HepG2 (cell line): ENCODE data around the gene ESYT2. TPM values are rescaled to one million over a fixed set of nuclear protein-coding genes. Genes with fewer than 3 reads are reported as not detected.

Experiments
- ATAC-seq: fragments of 200-7000 bp; cut with Tn5 transposase; 3 replicates; pipeline ENCODE4 v1.9.1; 2020; ENCODE audit warnings: mild to moderate bottlenecking, moderate library complexity
- BruUV-seq: library from RNA; stranded (reverse); fragments of 400-500 nt; replicated peaks from 2 replicates; lab custom pipeline; 2021; lab: Mats Ljungman, UMichigan
- CTCF ChIA-PET: fragments of 300-600 bp; formaldehyde crosslinking; extraction: SDS; loops from one replicate; lab custom pipeline; 2021; ENCODE audit warnings: low total read pairs, inconsistent platforms, low intra/inter-chr PET ratio; lab: Yijun Ruan, JAX
- POLR2A ChIA-PET: fragments of 350-600 bp; sonication (Branson Sonifier 250); formaldehyde crosslinking; loops from one replicate; lab custom pipeline; 2020; ENCODE audit warnings: antibody characterized with exemption, inconsistent platforms; lab: Yijun Ruan, JAX
- DNase-seq: peaks from one replicate; pipeline ENCODE4 v3.0.0-alpha.2; 2015; ENCODE audit warnings: low spot score
- FAIRE-seq: peaks from 3 replicates; lab custom pipeline; 2011; peaks lifted over from hg19 to GRCh38; lab: Jason Lieb, UNC
- H2AFZ ChIP-seq: one replicate; pipeline ENCODE4 v1.6.1; 2011; ENCODE audit warnings: low read length, inconsistent platforms
- H3K27ac ChIP-seq: fragments of 300-600 bp; 3 replicates; pipeline ENCODE4 v1.8.0; 2011; ENCODE audit warnings: mixed run types, mild to moderate bottlenecking, mixed read lengths, low read length, inconsistent platforms; ENCODE audit not compliant: insufficient read depth; ENCODE audit errors: extremely low read length
- H3K27me3 ChIP-seq, 2 experiments: fragments of 200-600 bp in 1 of 2; 2 replicates in 1 of 2; 3 replicates in 1 of 2; pipeline versions ENCODE4 v1.6.0 to v1.8.0; 2011; ENCODE audit warnings: low read length in 2 of 2, mild to moderate bottlenecking in 2 of 2, moderate library complexity in 2 of 2, inconsistent platforms in 1 of 2; ENCODE audit not compliant: insufficient read depth in 2 of 2, control insufficient read depth in 1 of 2
- H3K36me3 ChIP-seq, 2 experiments: fragments of 200-600 bp in 1 of 2; replicated peaks in 1 of 2; 2 replicates in 1 of 2; 3 replicates in 1 of 2; pipeline versions ENCODE4 v1.5.1 to v1.8.0; 2011; ENCODE audit warnings: low read length in 2 of 2, inconsistent platforms in 1 of 2; ENCODE audit not compliant: insufficient read depth in 2 of 2, control insufficient read depth in 1 of 2
- H3K4me1 ChIP-seq: 2 replicates; pipeline ENCODE4 v1.5.1; 2012; ENCODE audit warnings: low read length, inconsistent platforms; ENCODE audit not compliant: insufficient read depth
- H3K4me2 ChIP-seq: 2 replicates; pipeline ENCODE4 v1.6.0; 2011; ENCODE audit warnings: low read depth, low read length, inconsistent platforms
- H3K4me3 ChIP-seq, 3 experiments: fragments of 200-600 bp in 1 of 3; sonication (generic), shearing (Covaris generic) in 1 of 3; replicated peaks in 1 of 3; 2 replicates each; pipeline ENCODE4 v1.5.1; 2011 to 2016; ENCODE audit warnings: low read length in 3 of 3, inconsistent platforms in 2 of 3, low read depth in 2 of 3, mild to moderate bottlenecking in 2 of 3, control low read depth in 1 of 3, mixed read lengths in 1 of 3; ENCODE audit not compliant: insufficient read depth in 1 of 3
- H3K79me2 ChIP-seq: one replicate; pipeline ENCODE4 v1.6.1; 2011; ENCODE audit warnings: low read length, inconsistent platforms; ENCODE audit not compliant: insufficient read depth
- H3K9ac ChIP-seq: 2 replicates; pipeline ENCODE4 v1.6.0; 2011; ENCODE audit warnings: mild to moderate bottlenecking, low read depth, low read length, inconsistent platforms; ENCODE audit not compliant: insufficient read depth
- H3K9me3 ChIP-seq: 2 replicates; pipeline ENCODE4 v1.5.1; 2012; ENCODE audit warnings: mild to moderate bottlenecking, low read length
- H4K20me1 ChIP-seq: 2 replicates; pipeline ENCODE4 v1.6.0; 2011; ENCODE audit warnings: inconsistent platforms, mild to moderate bottlenecking, low read length, moderate library complexity; ENCODE audit not compliant: insufficient read depth
- GZF1 ChIP-seq: sonication (generic); formaldehyde crosslinking; IDR thresholded peaks from 2 replicates; pipeline ENCODE4 v1.5.1; 2020; ENCODE audit warnings: mild to moderate bottlenecking, missing genetic modification reagents
- KAT2B ChIP-seq: fragments of 150-350 bp; IDR thresholded peaks from 2 replicates; pipeline ENCODE4 v1.6.1; 2014; ENCODE audit warnings: low read depth, low read length, borderline replicate concordance
- KDM5B ChIP-seq: sonication (generic); formaldehyde crosslinking; IDR thresholded peaks from 2 replicates; pipeline ENCODE4 v1.4.0; 2020; ENCODE audit warnings: missing genetic modification reagents, mild to moderate bottlenecking, borderline replicate concordance
- KMT2B ChIP-seq: IDR thresholded peaks from 2 replicates; pipeline ENCODE4 v1.6.1; 2016; ENCODE audit warnings: missing genetic modification reagents, missing compliant biosample characterization
- ZFP1 ChIP-seq: IDR thresholded peaks from 2 replicates; pipeline ENCODE4 v1.6.1; 2016
- ZNF180 ChIP-seq: sonication (generic); formaldehyde crosslinking; IDR thresholded peaks from 2 replicates; pipeline ENCODE4 v1.4.0; 2020; ENCODE audit warnings: low read depth, missing genetic modification reagents, borderline replicate concordance
- WGBS: methylation state at CpG from one replicate; pipeline ENCODE4 v1.1.6; 2017; ENCODE audit warnings: low lambda C conversion rate; 5-methylcytosine and 5-hydroxymethylcytosine counted together
- in situ Hi-C: cut with HindIII; loops from 2 replicates; pipeline ENCODE4 v1.10.0; 2017; ENCODE audit warnings: low pct_unique_long_range_greater_than_20kb; ENCODE audit not compliant: extremely low pct_ligation_motif_present
- intact Hi-C: fragments of 100-400 bp; cut with micrococcal nuclease; formaldehyde crosslinking; loops from one replicate; pipeline ENCODE4 v1.10.0; 2022; ENCODE audit not compliant: unreplicated experiment
- polyA plus RNA-seq, 8 experiments: library from polyadenylated mRNA; depleted of rRNA in 3 of 8; stranded (reverse) in 7 of 8; unstranded in 1 of 8; fragments of >200 nt; fragmentation: Illumina TruSeq in 4 of 8; extraction: Trizol in 4 of 8; gene quantifications; 2 replicates each; pipeline versions ENCODE4 v1.2.1 to v1.2.3, GENCODE V29; 2011 to 2016; ENCODE audit warnings: low read depth in 4 of 8, missing spikeins in 1 of 8, mixed read lengths in 1 of 8; ENCODE audit not compliant: insufficient read depth in 1 of 8
- total RNA-seq, 5 experiments: library from RNA; depleted of rRNA; stranded (reverse); fragments of >200 nt; fragmentation: Illumina TruSeq; extraction: Trizol; gene quantifications; 2 replicates each; pipeline ENCODE4 v1.2.3, GENCODE V29; 2016; ENCODE audit warnings: low read depth in 1 of 5
- TF ChIP-seq, protein P1 (sequence below): sonication (generic); formaldehyde crosslinking; IDR thresholded peaks from 2 replicates; pipeline ENCODE4 v1.5.0; 2020; ENCODE audit warnings: missing genetic modification reagents, mild to moderate bottlenecking, borderline replicate concordance
- TF ChIP-seq, protein P2 (sequence below): sonication (generic); formaldehyde crosslinking; IDR thresholded peaks from 2 replicates; pipeline ENCODE4 v1.5.0; 2020; ENCODE audit warnings: missing genetic modification reagents
- TF ChIP-seq, protein P3 (sequence below): fragments of 450-650 bp; IDR thresholded peaks from 2 replicates; pipeline ENCODE4 v1.6.1; 2017; ENCODE audit warnings: mild to moderate bottlenecking
- TF ChIP-seq, protein P4 (sequence below): sonication (generic); formaldehyde crosslinking; IDR thresholded peaks from 2 replicates; pipeline ENCODE4 v1.9.0; 2021; ENCODE audit warnings: missing genetic modification reagents, borderline replicate concordance

ESYT2 gene
- total and polyA plus RNA-seq, 2 of the 13 experiments (the other 11 are each of a cell fraction or from before 2014, with no cell fraction given), result 28.5 to 37.3 TPM

DNA sequence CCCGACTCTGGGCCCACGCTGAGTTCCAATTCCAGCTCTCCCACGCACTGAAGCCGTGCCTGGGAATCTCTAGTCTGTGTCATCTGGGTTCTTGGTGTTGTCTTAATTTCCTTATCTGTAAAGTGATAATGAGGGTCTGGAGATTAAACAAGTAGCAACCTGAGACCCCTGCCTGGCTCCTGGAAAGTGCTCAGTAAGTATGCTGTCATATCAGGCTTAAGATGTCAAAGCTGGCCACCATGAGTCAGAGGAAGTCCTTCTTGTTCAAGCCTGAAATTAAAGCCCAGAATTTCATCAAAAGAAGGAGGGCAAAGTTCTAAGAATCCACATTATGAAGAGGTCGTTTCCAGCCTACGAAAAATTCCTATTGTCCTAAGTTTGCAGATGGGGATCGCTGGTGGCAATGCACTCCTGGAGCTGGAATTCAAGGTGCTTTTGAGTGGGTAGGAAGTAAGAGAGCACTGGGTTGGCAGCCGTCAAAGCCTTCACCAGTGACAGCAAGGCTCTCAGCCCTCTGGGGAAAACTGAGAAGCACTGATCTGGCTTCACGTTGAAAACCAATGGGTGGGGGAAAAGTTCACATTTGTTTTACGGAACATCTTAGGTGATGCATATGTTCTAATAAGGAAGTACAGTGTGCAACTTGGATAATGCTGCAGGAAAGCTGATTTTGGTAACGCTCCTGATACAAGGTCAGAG lies 74.4 kb downstream of the ESYT2 start:
- Histone ChIP-seq H3K9me3 (no peaks in the 10 kb centered on the region), H3K27me3 (no peaks in the 10 kb centered on the region), H3K27ac (no peak overlapping the region), H3K4me3 (no peak overlapping the region), H3K4me2 (no peak overlapping the region), H3K79me2 (no peaks in the 10 kb centered on the region), H2AFZ (no peak overlapping the region), H3K9ac (no peak overlapping the region), H3K36me3 (peaks cover 14 to 41% of the 10 kb centered on the region in 2 experiments), H4K20me1 (no peaks in the 10 kb centered on the region), H3K4me1 (no peaks in the 10 kb centered on the region)
- BruUV-seq, result no TSS peak
- CTCF ChIA-PET, result no interaction called here
- DNase-seq, result no peak
- no peak for FAIRE-seq
- POLR2A ChIA-PET, result no interaction called here
- TF ChIP-seq KDM5B (CRISPR knock-in tag), result no peak
- no peak for TF ChIP-seq ZNF180
- TF ChIP-seq KMT2B (CRISPR knock-in tag), result no peak
- TF ChIP-seq ZFP1 (CRISPR knock-in tag), result no peak
- TF ChIP-seq, protein P1, sequence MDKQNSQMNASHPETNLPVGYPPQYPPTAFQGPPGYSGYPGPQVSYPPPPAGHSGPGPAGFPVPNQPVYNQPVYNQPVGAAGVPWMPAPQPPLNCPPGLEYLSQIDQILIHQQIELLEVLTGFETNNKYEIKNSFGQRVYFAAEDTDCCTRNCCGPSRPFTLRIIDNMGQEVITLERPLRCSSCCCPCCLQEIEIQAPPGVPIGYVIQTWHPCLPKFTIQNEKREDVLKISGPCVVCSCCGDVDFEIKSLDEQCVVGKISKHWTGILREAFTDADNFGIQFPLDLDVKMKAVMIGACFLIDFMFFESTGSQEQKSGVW, result no peak
- ATAC-seq, result no peak
- WGBS, result 95% methylated on average over 11 of the region's 11 CpGs
- intact Hi-C loops, result no loop called here
- in situ Hi-C loops, result no loop called here

DNA sequence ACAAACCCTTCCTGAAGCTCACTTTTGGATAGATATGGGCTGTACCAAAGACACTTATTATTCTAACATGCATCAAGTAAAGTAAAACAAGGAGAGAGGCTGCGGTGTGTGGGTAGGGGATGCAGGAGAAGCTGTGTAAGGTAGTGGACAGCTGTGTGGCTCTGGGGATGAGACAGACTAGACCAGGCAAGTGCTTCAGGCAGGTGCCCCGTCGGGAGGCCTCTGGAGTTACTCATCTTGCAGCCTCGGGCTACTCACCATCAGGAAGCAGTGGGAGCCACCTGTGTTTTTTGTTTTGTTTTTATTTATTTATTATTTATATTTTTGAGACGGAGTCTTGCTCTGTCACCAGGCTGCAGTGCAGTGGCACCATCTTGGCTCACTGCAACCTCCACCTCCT lies 75.4 kb downstream of the ESYT2 start:
- TF ChIP-seq, protein P2, sequence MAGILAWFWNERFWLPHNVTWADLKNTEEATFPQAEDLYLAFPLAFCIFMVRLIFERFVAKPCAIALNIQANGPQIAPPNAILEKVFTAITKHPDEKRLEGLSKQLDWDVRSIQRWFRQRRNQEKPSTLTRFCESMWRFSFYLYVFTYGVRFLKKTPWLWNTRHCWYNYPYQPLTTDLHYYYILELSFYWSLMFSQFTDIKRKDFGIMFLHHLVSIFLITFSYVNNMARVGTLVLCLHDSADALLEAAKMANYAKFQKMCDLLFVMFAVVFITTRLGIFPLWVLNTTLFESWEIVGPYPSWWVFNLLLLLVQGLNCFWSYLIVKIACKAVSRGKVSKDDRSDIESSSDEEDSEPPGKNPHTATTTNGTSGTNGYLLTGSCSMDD (CRISPR knock-in tag), result no peak
- no peak for TF ChIP-seq KAT2B
- TF ChIP-seq GZF1 (CRISPR knock-in tag), result no peak
- TF ChIP-seq, protein P3, sequence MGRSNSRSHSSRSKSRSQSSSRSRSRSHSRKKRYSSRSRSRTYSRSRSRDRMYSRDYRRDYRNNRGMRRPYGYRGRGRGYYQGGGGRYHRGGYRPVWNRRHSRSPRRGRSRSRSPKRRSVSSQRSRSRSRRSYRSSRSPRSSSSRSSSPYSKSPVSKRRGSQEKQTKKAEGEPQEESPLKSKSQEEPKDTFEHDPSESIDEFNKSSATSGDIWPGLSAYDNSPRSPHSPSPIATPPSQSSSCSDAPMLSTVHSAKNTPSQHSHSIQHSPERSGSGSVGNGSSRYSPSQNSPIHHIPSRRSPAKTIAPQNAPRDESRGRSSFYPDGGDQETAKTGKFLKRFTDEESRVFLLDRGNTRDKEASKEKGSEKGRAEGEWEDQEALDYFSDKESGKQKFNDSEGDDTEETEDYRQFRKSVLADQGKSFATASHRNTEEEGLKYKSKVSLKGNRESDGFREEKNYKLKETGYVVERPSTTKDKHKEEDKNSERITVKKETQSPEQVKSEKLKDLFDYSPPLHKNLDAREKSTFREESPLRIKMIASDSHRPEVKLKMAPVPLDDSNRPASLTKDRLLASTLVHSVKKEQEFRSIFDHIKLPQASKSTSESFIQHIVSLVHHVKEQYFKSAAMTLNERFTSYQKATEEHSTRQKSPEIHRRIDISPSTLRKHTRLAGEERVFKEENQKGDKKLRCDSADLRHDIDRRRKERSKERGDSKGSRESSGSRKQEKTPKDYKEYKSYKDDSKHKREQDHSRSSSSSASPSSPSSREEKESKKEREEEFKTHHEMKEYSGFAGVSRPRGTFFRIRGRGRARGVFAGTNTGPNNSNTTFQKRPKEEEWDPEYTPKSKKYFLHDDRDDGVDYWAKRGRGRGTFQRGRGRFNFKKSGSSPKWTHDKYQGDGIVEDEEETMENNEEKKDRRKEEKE, result no peak
- TF ChIP-seq, protein P4, sequence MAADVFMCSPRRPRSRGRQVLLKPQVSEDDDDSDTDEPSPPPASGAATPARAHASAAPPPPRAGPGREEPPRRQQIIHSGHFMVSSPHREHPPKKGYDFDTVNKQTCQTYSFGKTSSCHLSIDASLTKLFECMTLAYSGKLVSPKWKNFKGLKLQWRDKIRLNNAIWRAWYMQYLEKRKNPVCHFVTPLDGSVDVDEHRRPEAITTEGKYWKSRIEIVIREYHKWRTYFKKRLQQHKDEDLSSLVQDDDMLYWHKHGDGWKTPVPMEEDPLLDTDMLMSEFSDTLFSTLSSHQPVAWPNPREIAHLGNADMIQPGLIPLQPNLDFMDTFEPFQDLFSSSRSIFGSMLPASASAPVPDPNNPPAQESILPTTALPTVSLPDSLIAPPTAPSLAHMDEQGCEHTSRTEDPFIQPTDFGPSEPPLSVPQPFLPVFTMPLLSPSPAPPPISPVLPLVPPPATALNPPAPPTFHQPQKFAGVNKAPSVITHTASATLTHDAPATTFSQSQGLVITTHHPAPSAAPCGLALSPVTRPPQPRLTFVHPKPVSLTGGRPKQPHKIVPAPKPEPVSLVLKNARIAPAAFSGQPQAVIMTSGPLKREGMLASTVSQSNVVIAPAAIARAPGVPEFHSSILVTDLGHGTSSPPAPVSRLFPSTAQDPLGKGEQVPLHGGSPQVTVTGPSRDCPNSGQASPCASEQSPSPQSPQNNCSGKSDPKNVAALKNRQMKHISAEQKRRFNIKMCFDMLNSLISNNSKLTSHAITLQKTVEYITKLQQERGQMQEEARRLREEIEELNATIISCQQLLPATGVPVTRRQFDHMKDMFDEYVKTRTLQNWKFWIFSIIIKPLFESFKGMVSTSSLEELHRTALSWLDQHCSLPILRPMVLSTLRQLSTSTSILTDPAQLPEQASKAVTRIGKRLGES (CRISPR knock-in tag), result no peak
- no peak for DNase-seq
- CTCF ChIA-PET, result no interaction called here
- ATAC-seq, result no peak
- Histone ChIP-seq H3K27me3 (no peaks in the 10 kb centered on the region), H3K27ac (no peak overlapping the region), H2AFZ (no peak overlapping the region), H3K9ac (no peak overlapping the region), H3K36me3 (peaks cover 9 to 38% of the 10 kb centered on the region in 2 experiments), H3K4me1 (no peaks in the 10 kb centered on the region), H3K4me3 (no peak overlapping the region), H3K9me3 (no peaks in the 10 kb centered on the region), H4K20me1 (no peaks in the 10 kb centered on the region), H3K4me2 (no peak overlapping the region), H3K79me2 (no peaks in the 10 kb centered on the region)
- POLR2A ChIA-PET, result no interaction called here
- no TSS peak for BruUV-seq
- intact Hi-C loops, result no loop called here
- FAIRE-seq, result no peak
- WGBS, result 91% methylated on average over 5 of the region's 5 CpGs
- in situ Hi-C loops, result no loop called here
